Fibroblast of the aortic adventitia (primary cell): ENCODE measurements around the gene DENND1A. TPM values are rescaled to one million over a fixed set of nuclear protein-coding genes. Genes with fewer than 3 reads are reported as not detected.

ENCODE experiments used
- DNase-seq: peaks from one replicate; pipeline ENCODE4 v3.0.0-alpha.2; 2010; ENCODE audit warnings: low read depth
- H3K4me3 ChIP-seq: 2 replicates; pipeline ENCODE4 v1.5.1; 2011; ENCODE audit warnings: low read depth, mild to moderate bottlenecking, control low read depth, low read length, moderate library complexity
- CTCF ChIP-seq: IDR thresholded peaks from 2 replicates; pipeline ENCODE4 v1.5.1; 2011; ENCODE audit warnings: mild to moderate bottlenecking, low read length, control low read depth, inconsistent platforms; ENCODE audit not compliant: insufficient read depth
- total RNA-seq: library from RNA; depleted of rRNA; stranded (reverse); fragments of >200 nt; gene quantifications from 2 replicates; pipeline ENCODE4 v1.2.3, GENCODE V29; 2012; ENCODE audit warnings: low replicate concordance

The DENND1A gene
- total RNA-seq, 1 donor, result 27.7 TPM

- no peak for TF ChIP-seq CTCF
- no peak overlapping the region for H3K4me3 ChIP-seq
- DNase-seq, result peak; percentile 30
Observed at GRCh38 chr9:123725389-123725788, 204.5 kb downstream of the DENND1A start.

GRCh38 chr9:123724211-123724796 lies 205.6 kb downstream of the DENND1A start:
- peak; percentile 55 for DNase-seq
- TF ChIP-seq CTCF, result peak; percentile 14
- H3K4me3 ChIP-seq, result no peak overlapping the region

GRCh38 chr9:123723135-123723875 lies 206.6 kb downstream of the DENND1A start:
- no peak overlapping the region for H3K4me3 ChIP-seq
- TF ChIP-seq CTCF, result no peak
- no peak for DNase-seq

GRCh38 chr9:123722378-123722777 lies 207.5 kb downstream of the DENND1A start:
- no peak overlapping the region for H3K4me3 ChIP-seq
- no peak for TF ChIP-seq CTCF
- DNase-seq, result no peak

- no peak for TF ChIP-seq CTCF
- no peak for DNase-seq
- H3K4me3 ChIP-seq, result no peak overlapping the region
Observed at GRCh38 chr9:123718188-123718587, 211.7 kb downstream of the DENND1A start.

GRCh38 chr9:123717581-123718175 lies 212.2 kb downstream of the DENND1A start:
- H3K4me3 ChIP-seq, result no peak overlapping the region
- DNase-seq, result no peak
- no peak for TF ChIP-seq CTCF
